ENCODE data around the gene HNRNPC.

DNA sequence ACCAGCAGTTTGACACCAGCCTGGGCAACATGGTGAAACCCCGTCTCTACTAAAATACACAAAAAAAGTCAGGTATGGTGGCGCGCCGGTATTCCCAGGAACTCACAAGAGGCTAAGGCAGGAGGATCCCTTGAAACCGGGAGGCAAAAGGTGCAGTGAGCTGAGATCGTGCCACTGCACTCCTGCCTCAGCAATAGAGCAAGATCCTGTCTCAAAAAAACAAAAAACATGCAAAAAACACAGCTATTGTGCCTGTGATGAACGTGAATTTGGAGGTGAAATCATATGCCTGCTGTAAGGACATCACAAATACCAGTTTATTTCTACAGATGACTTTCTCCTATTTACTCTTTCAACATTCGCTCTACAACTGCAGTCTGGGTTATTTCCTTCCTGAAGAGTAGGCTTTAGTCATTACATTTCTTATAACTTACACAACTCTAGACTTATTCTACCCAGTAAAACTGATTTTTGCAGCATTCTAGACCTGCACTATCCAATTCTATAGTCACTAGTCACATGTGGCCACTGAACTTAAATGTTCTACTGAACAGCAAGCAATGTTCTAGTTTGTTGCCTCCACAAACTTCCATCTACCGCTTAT is 48.3 kb downstream of the HNRNPC start:
- TF ChIP-seq, protein P1, sequence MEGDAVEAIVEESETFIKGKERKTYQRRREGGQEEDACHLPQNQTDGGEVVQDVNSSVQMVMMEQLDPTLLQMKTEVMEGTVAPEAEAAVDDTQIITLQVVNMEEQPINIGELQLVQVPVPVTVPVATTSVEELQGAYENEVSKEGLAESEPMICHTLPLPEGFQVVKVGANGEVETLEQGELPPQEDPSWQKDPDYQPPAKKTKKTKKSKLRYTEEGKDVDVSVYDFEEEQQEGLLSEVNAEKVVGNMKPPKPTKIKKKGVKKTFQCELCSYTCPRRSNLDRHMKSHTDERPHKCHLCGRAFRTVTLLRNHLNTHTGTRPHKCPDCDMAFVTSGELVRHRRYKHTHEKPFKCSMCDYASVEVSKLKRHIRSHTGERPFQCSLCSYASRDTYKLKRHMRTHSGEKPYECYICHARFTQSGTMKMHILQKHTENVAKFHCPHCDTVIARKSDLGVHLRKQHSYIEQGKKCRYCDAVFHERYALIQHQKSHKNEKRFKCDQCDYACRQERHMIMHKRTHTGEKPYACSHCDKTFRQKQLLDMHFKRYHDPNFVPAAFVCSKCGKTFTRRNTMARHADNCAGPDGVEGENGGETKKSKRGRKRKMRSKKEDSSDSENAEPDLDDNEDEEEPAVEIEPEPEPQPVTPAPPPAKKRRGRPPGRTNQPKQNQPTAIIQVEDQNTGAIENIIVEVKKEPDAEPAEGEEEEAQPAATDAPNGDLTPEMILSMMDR (IDR thresholded peaks at IDR 0.05; ENCODE audit: borderline replicate concordance, extremely low read depth, low read length, poor library complexity, severe bottlenecking), result no peak
- no peak for TF ChIP-seq EZH2 (IDR thresholded peaks at IDR 0.05; ENCODE audit: borderline replicate concordance, low read depth, low read length, severe bottlenecking)

All from DND-41 (cell line).